SK-N-SH treated with all-trans-retinoic acid at 6 μM for 48 hours (cell line): ENCODE data around the gene MMP24OS.
A peak's percentile ranks its signal among the peaks of the same experiment; 100 is the strongest.

Experiments
- ATAC-seq: fragments of 200-7000 bp; cut with Tn5 transposase; 3 replicates; pipeline ENCODE4 v1.9.1; 2020; ENCODE audit warnings: mild to moderate bottlenecking, moderate library complexity
- BACH2 ChIP-seq: fragments of 250-450 bp; sonication (Bioruptor Pico); IDR thresholded peaks from 2 replicates; pipeline ENCODE4 v1.9.0; 2021; ENCODE audit warnings: mild to moderate bottlenecking, borderline replicate concordance
- GLIS3 ChIP-seq: fragments of 250-450 bp; sonication (Bioruptor Pico); IDR thresholded peaks from 2 replicates; pipeline ENCODE4 v1.5.0; 2020; ENCODE audit warnings: mild to moderate bottlenecking, moderate library complexity
- OSR1 ChIP-seq: fragments of 250-450 bp; sonication (Bioruptor Pico); IDR thresholded peaks from 2 replicates; pipeline ENCODE4 v1.8.0; 2022; ENCODE audit warnings: moderate library complexity, mild to moderate bottlenecking, inconsistent platforms
- TCF4 ChIP-seq: fragments of 250-450 bp; sonication (Bioruptor Pico); IDR thresholded peaks from 2 replicates; pipeline ENCODE4 v1.8.0; 2021; ENCODE audit warnings: mild to moderate bottlenecking, moderate library complexity, borderline replicate concordance
- ZC3H10 ChIP-seq: fragments of 250-450 bp; sonication (Bioruptor Pico); IDR thresholded peaks from 2 replicates; pipeline ENCODE4 v1.5.1; 2021; ENCODE audit warnings: mild to moderate bottlenecking, moderate library complexity
- ZFP30 ChIP-seq: fragments of 450-650 bp; formaldehyde crosslinking; IDR thresholded peaks from 2 replicates; pipeline ENCODE4 v1.5.0; 2022; ENCODE audit warnings: mild to moderate bottlenecking, moderate library complexity
- ZNF565 ChIP-seq: fragments of 450-650 bp; formaldehyde crosslinking; conservative IDR thresholded peaks from 2 replicates; pipeline ENCODE4 v1.5.0; 2020; ENCODE audit warnings: low read depth, mild to moderate bottlenecking, moderate library complexity
- ZNF70 ChIP-seq: fragments of 450-650 bp; formaldehyde crosslinking; IDR thresholded peaks from 2 replicates; pipeline ENCODE4 v1.5.0; 2020; ENCODE audit warnings: mild to moderate bottlenecking, moderate library complexity
- ZNF8 ChIP-seq: fragments of 450-650 bp; formaldehyde crosslinking; IDR thresholded peaks from 2 replicates; pipeline ENCODE4 v1.5.0; 2020; ENCODE audit warnings: mild to moderate bottlenecking, moderate library complexity
- TF ChIP-seq, protein P1 (sequence below): fragments of 250-450 bp; sonication (Bioruptor Pico); IDR thresholded peaks from 2 replicates; pipeline ENCODE4 v1.8.0; 2021; ENCODE audit warnings: low read depth, mild to moderate bottlenecking, moderate library complexity, borderline replicate concordance
- TF ChIP-seq, protein P2 (sequence below): fragments of 250-450 bp; sonication (Bioruptor Pico); IDR thresholded peaks from 2 replicates; pipeline ENCODE4 v1.5.0; 2020; ENCODE audit warnings: mild to moderate bottlenecking, moderate library complexity
- TF ChIP-seq, protein P3 (sequence below): fragments of 250-450 bp; sonication (Bioruptor Pico); IDR thresholded peaks from 2 replicates; pipeline ENCODE4 v1.5.1; 2021; ENCODE audit warnings: mild to moderate bottlenecking, moderate library complexity

The MMP24OS gene

DNA sequence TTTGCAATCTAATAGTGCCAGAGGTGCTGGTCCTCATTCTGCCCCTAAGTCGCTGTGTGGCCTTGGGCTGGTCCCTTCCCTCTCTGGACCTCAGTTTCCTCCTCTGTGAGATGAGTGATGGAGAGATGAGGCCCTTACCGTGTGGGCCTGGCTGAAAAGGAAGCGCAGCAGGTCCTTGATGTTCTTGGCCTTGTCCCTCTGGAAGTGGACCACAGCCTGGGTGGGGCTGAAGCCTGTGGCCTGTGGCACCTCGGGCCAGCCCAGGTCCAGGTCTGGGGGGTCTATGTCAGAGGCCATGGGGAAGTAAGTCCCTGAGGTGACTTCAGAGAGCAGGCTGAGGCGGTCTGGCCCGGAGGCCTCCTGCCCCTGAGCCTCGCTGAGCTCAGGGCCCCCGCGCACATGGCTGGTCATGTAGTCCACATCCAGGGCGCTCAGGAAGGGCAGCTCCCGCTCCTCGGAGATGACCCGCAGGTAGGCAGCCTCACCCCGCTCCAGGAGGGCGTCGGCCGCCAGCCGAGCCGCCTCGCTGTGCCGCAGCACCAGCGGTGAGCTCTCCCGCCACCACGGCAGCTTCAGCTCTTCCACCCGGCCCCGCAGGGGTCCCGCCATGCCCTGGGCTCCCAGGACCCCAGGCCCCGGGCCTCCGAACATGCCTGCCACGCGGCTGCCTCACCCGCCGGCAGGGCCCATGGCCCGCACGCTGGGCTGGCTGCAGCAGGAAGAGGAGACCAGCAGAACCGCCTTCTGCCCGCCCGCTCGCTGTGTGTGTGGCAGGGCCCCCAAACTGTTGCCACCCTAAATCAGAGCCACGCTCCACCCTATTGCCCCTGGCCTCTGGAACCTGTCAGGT lies 14.0 kb upstream of the MMP24OS start, which contains the start of gene FAM83C:
Gene FAM83C, minus strand, starts transcription at position 772 of the 850 bp plus-strand sequence. Its CDS starts 121 bp downstream, at position 651.
- no peak for TF ChIP-seq OSR1 (CRISPR knock-in tag)
- no peak for TF ChIP-seq ZC3H10 (CRISPR knock-in tag)
- TF ChIP-seq, protein P1, sequence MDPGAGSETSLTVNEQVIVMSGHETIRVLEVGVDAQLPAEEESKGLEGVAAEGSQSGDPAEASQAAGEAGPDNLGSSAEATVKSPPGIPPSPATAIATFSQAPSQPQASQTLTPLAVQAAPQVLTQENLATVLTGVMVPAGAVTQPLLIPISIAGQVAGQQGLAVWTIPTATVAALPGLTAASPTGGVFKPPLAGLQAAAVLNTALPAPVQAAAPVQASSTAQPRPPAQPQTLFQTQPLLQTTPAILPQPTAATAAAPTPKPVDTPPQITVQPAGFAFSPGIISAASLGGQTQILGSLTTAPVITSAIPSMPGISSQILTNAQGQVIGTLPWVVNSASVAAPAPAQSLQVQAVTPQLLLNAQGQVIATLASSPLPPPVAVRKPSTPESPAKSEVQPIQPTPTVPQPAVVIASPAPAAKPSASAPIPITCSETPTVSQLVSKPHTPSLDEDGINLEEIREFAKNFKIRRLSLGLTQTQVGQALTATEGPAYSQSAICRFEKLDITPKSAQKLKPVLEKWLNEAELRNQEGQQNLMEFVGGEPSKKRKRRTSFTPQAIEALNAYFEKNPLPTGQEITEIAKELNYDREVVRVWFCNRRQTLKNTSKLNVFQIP: no peak
- TF ChIP-seq GLIS3 (CRISPR knock-in tag): no peak
- no peak for TF ChIP-seq TCF4 (CRISPR knock-in tag)
- ATAC-seq: no peak

DNA sequence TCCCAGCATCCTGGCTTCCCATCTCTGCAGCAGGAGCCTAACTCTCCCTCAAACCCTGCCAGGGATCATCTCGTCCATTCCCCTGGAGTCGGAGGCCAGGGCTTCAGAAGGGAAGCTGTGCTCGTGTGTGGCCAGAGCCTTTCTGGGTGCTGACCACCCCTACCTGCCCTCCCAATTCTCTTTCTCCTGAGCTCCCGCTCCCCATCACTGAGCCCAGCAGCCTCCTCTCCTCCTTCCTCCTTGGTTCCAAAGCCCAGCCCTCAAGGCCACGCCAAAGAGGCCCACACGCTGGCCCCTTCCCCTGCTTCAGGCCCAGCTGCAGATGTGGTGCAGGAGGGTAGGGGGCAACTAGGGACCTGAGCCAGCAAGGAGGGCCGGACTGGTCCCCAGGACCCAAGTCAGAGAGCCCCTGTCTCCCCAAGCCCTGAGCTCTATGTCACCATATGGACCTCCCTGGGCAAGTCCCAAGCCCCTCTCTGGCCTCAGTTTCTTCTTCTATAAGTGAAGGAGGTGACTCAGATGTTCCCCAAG lies 13.0 kb upstream of the MMP24OS start:
- TF ChIP-seq, protein P2, sequence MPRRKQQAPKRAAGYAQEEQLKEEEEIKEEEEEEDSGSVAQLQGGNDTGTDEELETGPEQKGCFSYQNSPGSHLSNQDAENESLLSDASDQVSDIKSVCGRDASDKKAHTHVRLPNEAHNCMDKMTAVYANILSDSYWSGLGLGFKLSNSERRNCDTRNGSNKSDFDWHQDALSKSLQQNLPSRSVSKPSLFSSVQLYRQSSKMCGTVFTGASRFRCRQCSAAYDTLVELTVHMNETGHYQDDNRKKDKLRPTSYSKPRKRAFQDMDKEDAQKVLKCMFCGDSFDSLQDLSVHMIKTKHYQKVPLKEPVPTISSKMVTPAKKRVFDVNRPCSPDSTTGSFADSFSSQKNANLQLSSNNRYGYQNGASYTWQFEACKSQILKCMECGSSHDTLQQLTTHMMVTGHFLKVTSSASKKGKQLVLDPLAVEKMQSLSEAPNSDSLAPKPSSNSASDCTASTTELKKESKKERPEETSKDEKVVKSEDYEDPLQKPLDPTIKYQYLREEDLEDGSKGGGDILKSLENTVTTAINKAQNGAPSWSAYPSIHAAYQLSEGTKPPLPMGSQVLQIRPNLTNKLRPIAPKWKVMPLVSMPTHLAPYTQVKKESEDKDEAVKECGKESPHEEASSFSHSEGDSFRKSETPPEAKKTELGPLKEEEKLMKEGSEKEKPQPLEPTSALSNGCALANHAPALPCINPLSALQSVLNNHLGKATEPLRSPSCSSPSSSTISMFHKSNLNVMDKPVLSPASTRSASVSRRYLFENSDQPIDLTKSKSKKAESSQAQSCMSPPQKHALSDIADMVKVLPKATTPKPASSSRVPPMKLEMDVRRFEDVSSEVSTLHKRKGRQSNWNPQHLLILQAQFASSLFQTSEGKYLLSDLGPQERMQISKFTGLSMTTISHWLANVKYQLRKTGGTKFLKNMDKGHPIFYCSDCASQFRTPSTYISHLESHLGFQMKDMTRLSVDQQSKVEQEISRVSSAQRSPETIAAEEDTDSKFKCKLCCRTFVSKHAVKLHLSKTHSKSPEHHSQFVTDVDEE: no peak
- TF ChIP-seq ZFP30 (CRISPR knock-in tag): no peak
- no peak for TF ChIP-seq ZC3H10 (CRISPR knock-in tag)
- TF ChIP-seq ZNF565 (CRISPR knock-in tag): no peak
- TF ChIP-seq, protein P3, sequence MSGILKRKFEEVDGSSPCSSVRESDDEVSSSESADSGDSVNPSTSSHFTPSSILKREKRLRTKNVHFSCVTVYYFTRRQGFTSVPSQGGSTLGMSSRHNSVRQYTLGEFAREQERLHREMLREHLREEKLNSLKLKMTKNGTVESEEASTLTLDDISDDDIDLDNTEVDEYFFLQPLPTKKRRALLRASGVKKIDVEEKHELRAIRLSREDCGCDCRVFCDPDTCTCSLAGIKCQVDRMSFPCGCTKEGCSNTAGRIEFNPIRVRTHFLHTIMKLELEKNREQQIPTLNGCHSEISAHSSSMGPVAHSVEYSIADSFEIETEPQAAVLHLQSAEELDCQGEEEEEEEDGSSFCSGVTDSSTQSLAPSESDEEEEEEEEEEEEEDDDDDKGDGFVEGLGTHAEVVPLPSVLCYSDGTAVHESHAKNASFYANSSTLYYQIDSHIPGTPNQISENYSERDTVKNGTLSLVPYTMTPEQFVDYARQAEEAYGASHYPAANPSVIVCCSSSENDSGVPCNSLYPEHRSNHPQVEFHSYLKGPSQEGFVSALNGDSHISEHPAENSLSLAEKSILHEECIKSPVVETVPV (CRISPR knock-in tag): no peak
- ATAC-seq: no peak; the same call in 2 of the 3 replicates

DNA sequence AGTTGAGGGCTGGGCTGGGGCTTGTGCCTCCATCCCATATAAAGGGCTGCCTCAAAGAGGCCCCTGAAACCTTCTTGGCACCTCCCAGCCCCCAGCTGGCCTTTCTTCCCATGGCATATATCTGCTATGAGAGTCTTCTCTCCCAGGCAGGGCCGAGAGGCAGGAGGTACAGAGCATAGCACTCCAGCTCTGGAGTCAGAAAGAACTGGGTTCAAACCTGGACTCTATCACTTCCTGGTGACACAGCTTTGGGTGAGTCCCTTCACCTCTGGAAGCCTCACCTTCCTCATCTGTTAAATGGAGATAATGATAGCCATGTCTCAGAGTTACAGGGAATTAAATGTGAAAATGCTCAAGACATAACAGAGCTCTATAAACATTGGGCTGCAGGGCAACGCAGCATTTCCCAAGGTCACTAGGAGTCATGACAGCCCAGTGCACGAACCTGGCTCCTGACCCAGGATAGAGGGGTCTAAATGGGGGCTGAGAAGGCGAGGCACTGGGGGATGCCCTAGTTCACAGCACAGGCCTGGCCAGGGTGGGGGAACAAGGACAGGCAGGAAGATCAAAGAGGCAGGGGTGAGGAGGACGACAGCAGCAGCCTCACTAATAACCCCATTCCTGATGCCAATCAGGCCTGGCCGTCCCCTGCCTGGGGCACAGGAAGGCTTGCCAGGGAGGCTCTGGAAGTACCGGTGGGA lies 12.4 kb upstream of the MMP24OS start:
- TF ChIP-seq ZNF70 (CRISPR knock-in tag): no peak
- peak; percentile 18; the same call in 2 of the 3 replicates for ATAC-seq

DNA sequence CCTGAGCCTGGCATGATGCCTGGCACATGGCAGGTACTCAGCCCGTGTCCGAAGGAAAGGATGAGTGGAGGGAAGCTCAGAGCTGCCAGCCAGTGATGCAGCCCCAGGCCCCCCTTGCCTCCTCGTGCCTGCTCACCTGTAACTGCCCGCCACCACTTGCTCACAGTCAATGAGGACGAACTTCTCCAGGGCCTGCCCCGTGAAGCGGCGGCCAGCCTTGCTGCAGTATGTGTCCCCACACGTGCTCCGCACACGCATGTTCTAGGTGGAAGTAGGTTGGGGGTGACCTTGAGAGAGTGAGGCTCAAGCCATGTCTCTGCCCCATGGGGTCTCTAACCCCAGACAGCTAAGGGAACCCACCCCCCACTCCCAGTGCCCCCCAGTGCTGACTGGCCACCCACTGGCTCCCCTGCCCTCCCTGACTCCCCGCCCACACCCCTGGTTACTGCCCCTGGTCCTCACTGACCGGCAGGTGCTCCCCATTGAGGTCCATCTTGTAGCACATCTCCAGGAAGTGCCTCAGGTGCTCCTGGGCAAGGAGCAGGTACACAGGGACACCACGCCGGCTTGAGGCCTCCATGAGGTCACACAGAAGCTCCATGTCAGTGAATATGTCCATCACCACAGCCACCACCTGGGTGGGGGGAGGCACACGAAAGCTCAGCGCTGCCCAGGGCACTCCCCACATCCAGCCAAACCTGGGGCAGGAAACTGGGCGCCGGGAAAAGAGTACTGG lies 10.6 kb upstream of the MMP24OS start:
- TF ChIP-seq, protein P2: no peak
- TF ChIP-seq ZNF8: no peak
- TF ChIP-seq BACH2 (CRISPR knock-in tag): no peak
- ATAC-seq: no peak
